ENCODE results near the gene MPPE1. TPM values are rescaled to one million over a fixed set of nuclear protein-coding genes. Genes with fewer than 3 reads are reported as not detected.

The MPPE1 gene
- total RNA-seq, 2 experiments from 2014 or later, result 26.5 to 40.1 TPM

- CTCF ChIA-PET (ENCODE audit: unreplicated experiment), result no interaction called here
- no peak for TF ChIP-seq EZH2phosphoT487 (IDR thresholded peaks at IDR 0.05; ENCODE audit: borderline replicate concordance, low read depth, low read length)
- no peak for TF ChIP-seq CTCF (conservative IDR thresholded peaks at IDR 0.05; ENCODE audit: low read length)
- no peak overlapping the region for H2AFZ ChIP-seq (ENCODE audit: low read length)
- DNase-seq (ENCODE audit: low spot score), result no peak
- H3K27ac ChIP-seq (ENCODE audit: low read depth, low read length, poor library complexity, severe bottlenecking), result no peak overlapping the region
- H3K36me3 ChIP-seq (ENCODE audit: insufficient read depth, low read length), result no peaks in the 10 kb centered on the region
- intact Hi-C loops (cut with micrococcal nuclease; ENCODE audit: unreplicated experiment), result no loop called here
- H3K79me2 ChIP-seq (ENCODE audit: insufficient read depth, low read depth, low read length), result no peaks in the 10 kb centered on the region
- BruUV-seq (replicated peaks), result no TSS peak
- H3K4me1 ChIP-seq (ENCODE audit: insufficient read depth, low read length, poor library complexity, severe bottlenecking), result no peaks in the 10 kb centered on the region
- H3K9me2 ChIP-seq (ENCODE audit: insufficient read depth, low read length), result no peaks in the 10 kb centered on the region
- 0 out of 2 replicates have a peak, but pooled peaks cover 3% of the 10 kb centered on the region for H3K9me3 ChIP-seq (ENCODE audit: low read length)
- H3K4me3 ChIP-seq (ENCODE audit: low read depth, low read length, poor library complexity, severe bottlenecking), result no peak overlapping the region
- POLR2A ChIA-PET, result interaction anchor here (0.6 to 1.7 kb wide), 2 partner anchors 14 to 796 kb away, joined by 5 to 6 read pairs; no protein-coding TSS in a partner anchor
- H3K4me2 ChIP-seq (ENCODE audit: low read length), result no peak overlapping the region
- H4K20me1 ChIP-seq (ENCODE audit: insufficient read depth, low read length), result no peaks in the 10 kb centered on the region
These were observed 73.3 kb downstream of the MPPE1 start for GRCh38 chr18:11834772-11835171.

Other genes with a start within 250 kb of the MPPE1 start
- 0.03 TPM in 2 replicates for gene GNAL, start 219.1 kb downstream of the MPPE1 start, total RNA-seq (2014; rRNA removed; shearing (Covaris generic))
- gene GNAL, start 219.1 kb downstream of the MPPE1 start, total RNA-seq (2022), result 0.25 and 0.28 TPM in 2 replicates
- 29.3 and 31.5 TPM in 2 replicates for gene CHMP1B, start 56.9 kb downstream of the MPPE1 start, total RNA-seq (2014; rRNA removed; shearing (Covaris generic))
- gene CHMP1B, start 56.9 kb downstream of the MPPE1 start, total RNA-seq (2022), result 24.2 and 28.6 TPM in 2 replicates
- gene IMPA2, start 73.2 kb upstream of the MPPE1 start, total RNA-seq (2014; rRNA removed; shearing (Covaris generic)), result 35.0 and 59.0 TPM in 2 replicates
- 51.9 and 55.8 TPM in 2 replicates for gene IMPA2, start 73.2 kb upstream of the MPPE1 start, total RNA-seq (2022)
- gene ANKRD62, start 185.5 kb upstream of the MPPE1 start, total RNA-seq (2014; rRNA removed; shearing (Covaris generic)), result 4.1 and 5.4 TPM in 2 replicates
- gene ANKRD62, start 185.5 kb upstream of the MPPE1 start, total RNA-seq (2022), result 7.1 and 7.3 TPM in 2 replicates

Data from OCI-LY7 (cell line).